Left hindlimb (tissue), 1 donor: ENCODE results near the gene PRDM16.

Source experiments
- DNase-seq: peaks from one replicate; pipeline ENCODE4 v3.0.0-alpha.2; 2018

Gene PRDM16

GRCh38 chr1:3187415-3188149, 118.6 kb downstream of the PRDM16 start:
- no peak for DNase-seq

- no peak for DNase-seq
Measured at GRCh38 chr1:3188150-3188971, 119.4 kb downstream of the PRDM16 start.

GRCh38 chr1:3190256-3191041, 121.4 kb downstream of the PRDM16 start:
- no peak for DNase-seq

GRCh38 chr1:3192361-3192760, 123.4 kb downstream of the PRDM16 start:
- DNase-seq = no peak

- DNase-seq = no peak
Measured at GRCh38 chr1:3192825-3193224, 123.8 kb downstream of the PRDM16 start.

- no peak for DNase-seq
Measured at GRCh38 chr1:3193811-3194210, 124.8 kb downstream of the PRDM16 start.

- no peak for DNase-seq
Measured at GRCh38 chr1:3194760-3195479, 125.9 kb downstream of the PRDM16 start.

GRCh38 chr1:3195480-3195815, 126.4 kb downstream of the PRDM16 start:
- no peak for DNase-seq

- DNase-seq = no peak
Measured at GRCh38 chr1:3195966-3196515, 127.0 kb downstream of the PRDM16 start.

- no peak for DNase-seq
Measured at GRCh38 chr1:3196577-3197245, 127.7 kb downstream of the PRDM16 start.

GRCh38 chr1:3197781-3198316, 128.8 kb downstream of the PRDM16 start:
- no peak for DNase-seq

- DNase-seq = no peak
Measured at GRCh38 chr1:3198371-3199271, 129.6 kb downstream of the PRDM16 start.

- DNase-seq = no peak
Measured at GRCh38 chr1:3204725-3205124, 135.7 kb downstream of the PRDM16 start.

- DNase-seq = no peak
Measured at GRCh38 chr1:3205815-3206214, 136.8 kb downstream of the PRDM16 start.

- no peak for DNase-seq
Measured at GRCh38 chr1:3206696-3207095, 137.7 kb downstream of the PRDM16 start.

GRCh38 chr1:3207217-3207848, 138.3 kb downstream of the PRDM16 start:
- DNase-seq = no peak

GRCh38 chr1:3208819-3209200, 139.8 kb downstream of the PRDM16 start:
- no peak for DNase-seq

GRCh38 chr1:3209201-3209600, 140.2 kb downstream of the PRDM16 start:
- DNase-seq = no peak

- no peak for DNase-seq
Measured at GRCh38 chr1:3211582-3212375, 142.8 kb downstream of the PRDM16 start.
